Measurements from ENCODE around the gene CFAP20. TPM values are rescaled to one million over a fixed set of nuclear protein-coding genes. Genes with fewer than 3 reads are reported as not detected.

Gene CFAP20
- total RNA-seq, 1 donor from 2014 or later, result 34.2 TPM

GRCh38 chr16:58127033-58127556, 2.1 kb downstream of the CFAP20 start:
- ATAC-seq (ENCODE audit: poor library complexity), result no peak
- intact Hi-C loops (cut with DNase I), result loop anchor here (10.0 kb wide), 1 partner anchor 222 kb away; no protein-coding TSS in a partner anchor
- DNase-seq, result no peak

GRCh38 chr16:58126451-58126961, 2.7 kb downstream of the CFAP20 start:
- no peak for ATAC-seq (ENCODE audit: poor library complexity)
- DNase-seq, result no peak
- intact Hi-C loops (cut with DNase I), result loop anchor here (10.0 kb wide), 1 partner anchor 222 kb away; no protein-coding TSS in a partner anchor

- DNase-seq (no peak), ATAC-seq (ENCODE audit: poor library complexity) (no peak)
- intact Hi-C loops (cut with DNase I), result loop anchor here (10.0 kb wide), 1 partner anchor 221 kb away; no protein-coding TSS in a partner anchor
Observed at GRCh38 chr16:58125781-58126335, 3.3 kb downstream of the CFAP20 start.

GRCh38 chr16:58125041-58125440, 4.1 kb downstream of the CFAP20 start:
- intact Hi-C loops (cut with DNase I), result loop anchor here (10.0 kb wide), 1 partner anchor 220 kb away; no protein-coding TSS in a partner anchor
- DNase-seq (no peak), ATAC-seq (ENCODE audit: poor library complexity) (no peak)

GRCh38 chr16:58124601-58124915, 4.6 kb downstream of the CFAP20 start:
- intact Hi-C loops (cut with DNase I), result loop anchor here (10.0 kb wide), 1 partner anchor 220 kb away; no protein-coding TSS in a partner anchor
- DNase-seq (no peak), ATAC-seq (ENCODE audit: poor library complexity) (no peak)

GRCh38 chr16:58123896-58124600, 5.1 kb downstream of the CFAP20 start:
- ATAC-seq (ENCODE audit: poor library complexity) (no peak), DNase-seq (no peak)
- intact Hi-C loops (cut with DNase I), result loop anchor here (2.0 to 10.0 kb wide), 2 partner anchors 103 to 219 kb away; no protein-coding TSS in a partner anchor

GRCh38 chr16:58121132-58121531, 8.0 kb downstream of the CFAP20 start:
- intact Hi-C loops (cut with DNase I), result loop anchor here (10.0 kb wide), 1 partner anchor 216 kb away; no protein-coding TSS in a partner anchor
- ATAC-seq (ENCODE audit: poor library complexity), result no peak
- no peak for DNase-seq

GRCh38 chr16:58120234-58120633, 8.9 kb downstream of the CFAP20 start:
- ATAC-seq (ENCODE audit: poor library complexity) (no peak), DNase-seq (no peak)
- intact Hi-C loops (cut with DNase I), result loop anchor here (10.0 kb wide), 1 partner anchor 215 kb away; no protein-coding TSS in a partner anchor

- DNase-seq (no peak), ATAC-seq (ENCODE audit: poor library complexity) (peak; percentile 35)
- intact Hi-C loops (cut with DNase I), result no loop called here
Observed at GRCh38 chr16:58119509-58119845, 9.7 kb downstream of the CFAP20 start.

- DNase-seq (no peak), ATAC-seq (ENCODE audit: poor library complexity) (peak; percentile 71)
- intact Hi-C loops (cut with DNase I), result no loop called here
Observed at GRCh38 chr16:58118801-58119508, 10.2 kb downstream of the CFAP20 start.

- DNase-seq (no peak), ATAC-seq (ENCODE audit: poor library complexity) (no peak)
- intact Hi-C loops (cut with DNase I), result no loop called here
Observed at GRCh38 chr16:58116529-58116928, 12.7 kb downstream of the CFAP20 start.

- intact Hi-C loops (cut with DNase I), result no loop called here
- no peak for DNase-seq
- no peak for ATAC-seq (ENCODE audit: poor library complexity)
Observed at GRCh38 chr16:58116081-58116480, 13.1 kb downstream of the CFAP20 start.

GRCh38 chr16:58114827-58115825, 14.1 kb downstream of the CFAP20 start:
- intact Hi-C loops (cut with DNase I), result no loop called here
- DNase-seq (no peak), ATAC-seq (ENCODE audit: poor library complexity) (no peak)

GRCh38 chr16:58111302-58111627, 17.9 kb downstream of the CFAP20 start:
- DNase-seq (no peak), ATAC-seq (ENCODE audit: poor library complexity) (no peak)
- intact Hi-C loops (cut with DNase I), result no loop called here

GRCh38 chr16:58110571-58111301, 18.4 kb downstream of the CFAP20 start:
- DNase-seq (no peak), ATAC-seq (ENCODE audit: poor library complexity) (no peak)
- intact Hi-C loops (cut with DNase I), result no loop called here

- intact Hi-C loops (cut with DNase I), result no loop called here
- ATAC-seq (ENCODE audit: poor library complexity) (no peak), DNase-seq (no peak)
Observed at GRCh38 chr16:58109881-58110280, 19.3 kb downstream of the CFAP20 start.

- intact Hi-C loops (cut with DNase I), result no loop called here
- ATAC-seq (ENCODE audit: poor library complexity) (no peak), DNase-seq (no peak)
Observed at GRCh38 chr16:58109330-58109729, 19.9 kb downstream of the CFAP20 start.

GRCh38 chr16:58107709-58108108, 21.5 kb downstream of the CFAP20 start:
- ATAC-seq (ENCODE audit: poor library complexity) (no peak), DNase-seq (no peak)
- intact Hi-C loops (cut with DNase I), result no loop called here
